NCI-H1436 treated with DMSO at 0.1 percent for 48 hours (cell line): ENCODE results near the gene CENATAC.
"Not testable (repeated sequence)": the region's sequence is repeated elsewhere in the genome, so short reads cannot be mapped to it uniquely, and the experiment has no call there.

Source experiments
- DNase-seq: peaks from one replicate; lab custom pipeline; 2025; lab: John Stamatoyannopoulos, UW

Gene CENATAC, protein sequence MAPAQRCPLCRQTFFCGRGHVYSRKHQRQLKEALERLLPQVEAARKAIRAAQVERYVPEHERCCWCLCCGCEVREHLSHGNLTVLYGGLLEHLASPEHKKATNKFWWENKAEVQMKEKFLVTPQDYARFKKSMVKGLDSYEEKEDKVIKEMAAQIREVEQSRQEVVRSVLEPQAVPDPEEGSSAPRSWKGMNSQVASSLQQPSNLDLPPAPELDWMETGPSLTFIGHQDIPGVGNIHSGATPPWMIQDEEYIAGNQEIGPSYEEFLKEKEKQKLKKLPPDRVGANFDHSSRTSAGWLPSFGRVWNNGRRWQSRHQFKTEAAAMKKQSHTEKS

DNA sequence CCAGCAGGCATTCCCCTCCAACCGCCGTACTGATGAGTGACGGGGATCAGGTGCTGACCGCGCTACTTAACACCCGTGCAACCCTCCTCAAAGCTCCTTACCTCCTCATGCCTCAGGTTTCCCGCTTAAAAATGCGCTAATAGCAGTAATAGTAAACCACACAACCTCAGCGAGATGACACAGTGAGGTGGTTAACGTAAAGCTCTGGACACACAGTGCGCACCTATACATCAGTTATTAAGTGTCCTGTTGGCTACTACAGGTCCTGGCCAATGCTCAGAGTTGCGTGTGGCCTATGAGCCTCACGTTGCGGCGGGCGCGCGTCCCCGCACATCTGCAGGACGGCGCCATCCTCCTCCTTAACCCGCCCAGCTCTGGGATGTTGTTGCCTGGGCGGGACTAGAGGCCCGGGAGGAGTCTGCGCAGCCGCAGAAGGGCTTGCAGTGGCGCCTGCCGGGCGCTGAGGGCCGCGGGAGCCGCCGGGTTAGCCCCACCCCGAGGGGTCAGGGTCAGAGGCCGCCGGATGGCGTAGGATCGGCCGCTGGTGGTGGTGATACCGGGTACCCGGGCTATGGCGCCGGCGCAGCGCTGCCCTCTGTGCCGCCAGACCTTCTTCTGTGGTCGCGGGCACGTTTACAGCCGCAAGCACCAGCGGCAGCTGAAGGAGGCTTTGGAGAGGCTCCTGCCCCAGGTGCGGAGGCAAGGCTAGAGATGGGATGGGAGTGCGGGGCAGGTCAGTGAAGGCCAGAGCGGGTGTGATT, at the start of gene CENATAC:
TSS of gene CENATAC (plus strand) at position 512 of the 761 bp plus-strand sequence. CDS start at position 572, 60 bp downstream.
- DNase-seq = peak; percentile 73

DNA sequence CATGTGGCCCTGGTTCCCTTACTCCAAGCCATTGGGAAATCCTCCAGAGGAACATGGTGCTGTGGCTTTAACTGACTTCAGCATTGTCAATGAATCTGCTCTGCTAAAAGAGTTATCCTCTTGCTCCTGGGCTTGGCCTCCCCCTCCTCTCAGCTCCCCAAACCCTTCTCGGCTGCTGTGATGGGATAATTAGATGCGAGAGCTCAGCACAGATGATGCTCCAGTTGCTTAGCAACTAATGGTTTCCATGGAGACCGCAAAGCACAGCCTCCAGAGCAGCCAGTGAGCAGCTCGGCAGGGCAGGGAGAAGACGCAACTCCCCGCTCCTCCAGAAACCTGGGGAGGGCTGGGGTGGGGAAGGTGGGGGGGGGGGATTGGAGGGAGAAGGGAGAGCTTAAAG, 44.7 kb upstream of the CENATAC start:
- DNase-seq = peak; percentile 73

DNA sequence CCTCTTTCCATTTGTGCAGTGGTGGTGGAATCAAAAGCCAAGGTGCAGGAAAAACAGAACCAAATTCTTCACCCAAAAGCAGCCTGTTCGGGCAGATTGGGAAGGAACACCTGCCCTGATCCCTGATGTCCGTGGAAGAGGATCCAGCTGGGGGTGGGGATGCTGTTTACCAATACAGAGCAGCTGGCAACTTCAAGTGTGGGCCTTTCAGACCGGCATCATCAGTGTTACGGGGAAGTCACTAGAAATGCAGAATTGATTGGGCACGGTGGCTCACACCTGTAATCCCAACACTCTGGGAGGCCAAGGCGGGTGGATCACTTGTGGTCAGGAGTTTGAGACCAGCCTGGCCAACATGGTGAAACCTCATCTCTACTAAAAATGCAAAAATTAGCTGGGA, 44.0 kb upstream of the CENATAC start:
- not testable (repeated sequence) for DNase-seq

DNA sequence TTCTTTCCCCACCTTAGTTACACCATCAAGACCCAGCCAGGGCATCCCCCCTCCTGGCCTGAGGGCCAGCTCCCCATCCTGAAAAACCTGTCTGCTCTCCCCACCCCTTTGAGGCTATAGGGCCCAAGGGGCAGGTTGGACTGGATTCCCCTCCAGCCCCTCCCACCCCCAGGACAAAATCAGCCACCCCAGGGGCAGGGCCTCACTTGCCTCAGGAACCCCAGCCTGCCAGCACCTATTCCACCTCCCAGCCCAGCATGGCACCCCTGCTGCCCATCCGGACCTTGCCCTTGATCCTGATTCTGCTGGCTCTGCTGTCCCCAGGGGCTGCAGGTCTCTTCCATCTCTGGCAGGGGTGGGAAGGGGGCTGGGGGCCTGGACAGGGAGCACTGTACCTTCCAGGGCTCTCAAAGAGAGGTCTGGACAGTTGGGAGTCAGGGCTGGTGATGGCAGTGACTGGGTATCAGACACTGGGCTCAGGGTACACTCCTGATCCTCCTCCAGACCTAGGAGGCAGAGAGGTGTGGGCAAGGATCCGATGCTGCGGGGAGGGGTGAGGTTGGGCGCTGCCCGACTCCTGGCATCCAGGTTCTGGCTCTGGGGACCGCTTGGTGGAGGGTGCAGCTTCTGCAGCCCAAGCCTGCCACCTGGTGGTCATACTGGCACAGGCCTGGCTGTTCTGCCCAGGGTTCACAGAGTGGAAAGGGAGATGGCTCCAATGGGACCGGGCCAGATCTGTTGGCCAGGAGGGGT, 41.7 kb upstream of the CENATAC start, which contains the start of gene UPK2:
TSS of gene UPK2 (plus strand) at position 205 of the 753 bp plus-strand sequence. CDS start at position 258, 53 bp downstream.
- no peak for DNase-seq

DNA sequence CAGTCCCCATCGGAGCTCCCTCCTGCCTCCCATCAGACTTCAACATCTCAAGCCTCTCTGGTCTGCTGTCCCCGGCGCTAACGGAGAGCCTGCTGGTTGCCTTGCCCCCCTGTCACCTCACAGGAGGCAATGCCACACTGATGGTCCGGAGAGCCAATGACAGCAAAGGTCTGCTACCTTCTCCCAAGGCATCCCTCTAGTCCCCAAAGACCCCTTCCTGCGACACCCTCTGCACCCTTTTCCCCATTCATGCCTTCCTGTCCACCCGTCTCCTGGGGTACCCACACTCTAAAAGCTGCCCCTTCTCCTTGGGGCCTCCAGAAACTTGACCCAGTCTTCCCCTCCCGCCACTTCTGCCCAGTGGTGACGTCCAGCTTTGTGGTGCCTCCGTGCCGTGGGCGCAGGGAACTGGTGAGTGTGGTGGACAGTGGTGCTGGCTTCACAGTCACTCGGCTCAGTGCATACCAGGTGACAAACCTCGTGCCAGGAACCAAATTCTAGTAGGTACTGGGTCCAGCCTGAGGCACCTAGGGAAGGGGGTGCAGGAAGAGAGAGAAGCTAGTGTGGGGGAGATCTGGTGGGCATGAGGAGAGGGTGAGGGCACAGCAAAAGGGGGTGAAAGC, 41.0 kb upstream of the CENATAC start:
- no peak for DNase-seq

DNA sequence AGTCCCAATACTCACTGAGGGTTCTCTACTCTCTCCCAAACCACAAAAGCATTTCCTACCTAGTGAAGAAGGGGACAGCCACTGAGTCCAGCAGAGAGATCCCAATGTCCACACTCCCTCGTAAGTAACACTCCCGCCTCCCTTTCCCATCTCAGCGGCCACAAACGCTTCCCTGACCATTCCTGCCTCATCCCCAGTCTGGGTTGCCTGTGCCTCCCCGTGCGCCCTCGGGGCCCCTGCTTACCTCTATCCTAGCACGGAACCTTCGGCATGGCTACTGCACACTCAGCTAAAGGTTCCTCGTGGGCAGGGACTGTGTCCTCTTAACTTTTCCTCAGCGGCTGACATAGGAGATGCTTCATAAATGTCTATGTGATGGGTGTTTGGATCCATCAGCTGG, 40.4 kb upstream of the CENATAC start:
- no peak for DNase-seq

DNA sequence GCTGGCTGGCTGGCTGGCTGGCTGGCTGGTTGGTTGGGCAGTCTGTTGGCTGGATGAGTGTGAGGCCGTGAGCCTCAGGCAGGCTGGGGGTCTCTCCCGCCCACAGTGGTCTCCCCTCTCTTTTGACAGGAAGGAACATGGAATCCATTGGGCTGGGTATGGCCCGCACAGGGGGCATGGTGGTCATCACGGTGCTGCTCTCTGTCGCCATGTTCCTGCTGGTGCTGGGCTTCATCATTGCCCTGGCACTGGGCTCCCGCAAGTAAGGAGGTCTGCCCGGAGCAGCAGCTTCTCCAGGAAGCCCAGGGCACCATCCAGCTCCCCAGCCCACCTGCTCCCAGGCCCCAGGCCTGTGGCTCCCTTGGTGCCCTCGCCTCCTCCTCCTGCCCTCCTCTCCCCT, 40.0 kb upstream of the CENATAC start:
- no peak for DNase-seq

DNA sequence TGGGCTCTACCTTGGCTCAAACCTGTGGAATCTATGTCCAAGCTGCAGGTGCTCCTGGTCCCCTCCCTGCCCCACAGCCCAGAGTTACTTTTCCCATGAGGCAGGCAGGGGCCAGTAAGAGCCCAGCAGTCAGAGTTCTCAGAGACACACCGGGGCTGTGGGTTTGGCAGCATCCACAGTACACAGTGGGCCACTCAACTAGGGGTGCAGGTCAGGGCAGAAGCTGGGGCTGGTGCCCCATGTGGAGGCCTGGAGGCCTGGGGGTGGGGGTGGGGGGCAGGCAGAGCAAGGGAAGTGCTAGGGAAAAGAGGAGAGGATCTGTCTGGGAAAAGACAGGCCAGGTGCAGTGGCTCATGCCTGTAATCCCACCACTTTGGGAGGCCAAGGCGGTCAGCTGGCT, 39.4 kb upstream of the CENATAC start:
- no peak for DNase-seq

DNA sequence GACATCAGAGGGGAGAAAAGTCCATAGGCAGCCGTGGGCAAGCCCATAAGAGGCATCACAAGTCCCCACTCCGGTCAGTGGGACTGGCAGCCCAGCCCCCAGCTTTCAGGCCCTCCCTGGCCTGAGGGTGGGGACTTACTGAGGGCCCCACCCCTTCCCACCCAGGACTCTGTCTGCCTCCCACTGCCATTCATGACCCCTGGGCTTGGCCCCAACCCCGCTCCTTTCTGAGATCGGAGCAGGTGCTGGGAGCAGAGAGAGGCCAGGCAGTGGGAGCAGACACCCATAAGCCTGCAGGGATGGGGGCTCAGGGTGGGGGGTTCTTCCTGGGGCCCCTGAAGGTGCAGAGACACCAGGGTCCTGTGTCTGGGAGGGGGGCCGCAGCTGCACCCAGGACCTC, 36.7 kb upstream of the CENATAC start:
- no peak for DNase-seq

DNA sequence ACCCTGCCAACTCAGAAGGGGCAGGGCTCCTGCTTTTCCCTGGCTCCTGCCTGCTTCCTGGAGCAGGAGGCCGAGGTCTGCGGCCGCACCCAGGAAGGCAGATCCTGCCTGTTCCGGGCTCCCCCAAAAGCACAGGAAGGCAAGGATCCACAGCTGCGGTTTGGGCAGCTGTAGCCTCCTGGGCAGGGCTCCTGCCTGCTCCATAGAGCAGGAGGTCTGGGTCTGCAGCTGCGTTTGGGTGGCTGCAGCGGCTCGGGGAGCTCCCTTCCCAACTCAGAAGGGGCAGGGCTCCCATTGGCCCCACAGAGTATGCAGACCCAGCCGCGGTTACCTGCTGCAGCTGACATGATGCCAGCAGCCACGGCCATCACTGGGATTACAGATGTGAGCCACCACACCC, 36.3 kb upstream of the CENATAC start:
- no peak for DNase-seq

DNA sequence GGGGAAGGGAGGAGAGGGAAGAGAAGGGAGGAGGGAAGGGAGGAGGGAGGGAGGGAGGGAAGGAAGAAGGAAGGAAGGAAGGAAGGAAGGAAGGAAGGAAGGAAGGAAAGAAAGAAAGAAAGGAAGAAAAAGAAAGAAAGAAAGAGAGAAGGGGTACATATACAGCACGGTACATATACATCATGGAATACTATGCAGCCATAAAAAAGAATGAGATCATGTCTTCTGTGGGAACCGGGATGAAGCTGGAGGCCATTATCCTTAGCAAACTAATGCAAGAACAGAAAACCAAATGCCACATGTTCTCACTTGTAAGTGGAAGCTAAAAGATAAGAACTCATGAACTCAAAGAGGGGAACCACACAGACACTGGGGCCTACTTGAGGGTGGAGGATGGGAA, 28.4 kb upstream of the CENATAC start:
- DNase-seq = not testable (repeated sequence)

DNA sequence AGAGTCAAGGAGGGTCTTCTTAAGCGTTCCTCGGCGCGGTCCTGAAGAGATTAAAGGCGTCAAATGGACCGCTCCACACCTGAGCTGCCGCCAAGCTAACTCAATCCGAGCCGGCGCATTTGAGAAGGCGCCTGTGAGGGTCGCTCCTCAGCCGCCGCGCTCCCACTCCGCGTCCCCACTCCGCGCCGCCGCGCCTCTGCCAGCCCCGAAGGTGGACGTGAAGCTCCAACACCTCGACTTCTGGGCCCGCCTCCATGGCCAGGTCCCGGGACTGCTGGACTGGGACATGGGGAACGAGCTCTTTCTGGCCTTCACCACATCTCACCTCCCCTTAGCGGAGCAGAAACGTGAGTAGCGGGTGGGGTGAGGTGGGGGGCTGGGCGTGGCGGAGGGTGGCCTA, 26.3 kb upstream of the CENATAC start, which contains the start of gene FOXR1:
TSS of gene FOXR1 (plus strand) at position 116 of the 400 bp plus-strand sequence. CDS start at position 287, 171 bp downstream.
- DNase-seq = no peak

DNA sequence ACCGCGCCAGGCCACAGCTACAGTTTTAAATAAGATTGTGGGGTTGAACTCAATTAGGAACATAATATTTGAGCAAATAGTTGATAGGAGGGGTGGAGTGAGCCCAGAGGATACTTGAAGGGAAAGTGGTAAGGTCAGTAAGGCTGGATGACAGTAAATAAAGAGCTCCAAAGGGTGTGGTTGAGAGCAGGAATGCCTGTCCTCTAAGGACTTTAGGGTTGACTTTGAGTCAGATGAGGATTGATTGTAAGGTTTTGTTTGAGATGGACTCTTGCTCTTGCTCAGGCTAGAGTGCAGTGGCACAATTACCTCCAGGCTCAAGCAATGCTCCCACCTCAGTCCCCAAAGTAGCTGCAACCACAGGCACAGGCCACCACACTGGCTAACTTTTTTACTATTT, 24.0 kb upstream of the CENATAC start:
- DNase-seq = no peak

DNA sequence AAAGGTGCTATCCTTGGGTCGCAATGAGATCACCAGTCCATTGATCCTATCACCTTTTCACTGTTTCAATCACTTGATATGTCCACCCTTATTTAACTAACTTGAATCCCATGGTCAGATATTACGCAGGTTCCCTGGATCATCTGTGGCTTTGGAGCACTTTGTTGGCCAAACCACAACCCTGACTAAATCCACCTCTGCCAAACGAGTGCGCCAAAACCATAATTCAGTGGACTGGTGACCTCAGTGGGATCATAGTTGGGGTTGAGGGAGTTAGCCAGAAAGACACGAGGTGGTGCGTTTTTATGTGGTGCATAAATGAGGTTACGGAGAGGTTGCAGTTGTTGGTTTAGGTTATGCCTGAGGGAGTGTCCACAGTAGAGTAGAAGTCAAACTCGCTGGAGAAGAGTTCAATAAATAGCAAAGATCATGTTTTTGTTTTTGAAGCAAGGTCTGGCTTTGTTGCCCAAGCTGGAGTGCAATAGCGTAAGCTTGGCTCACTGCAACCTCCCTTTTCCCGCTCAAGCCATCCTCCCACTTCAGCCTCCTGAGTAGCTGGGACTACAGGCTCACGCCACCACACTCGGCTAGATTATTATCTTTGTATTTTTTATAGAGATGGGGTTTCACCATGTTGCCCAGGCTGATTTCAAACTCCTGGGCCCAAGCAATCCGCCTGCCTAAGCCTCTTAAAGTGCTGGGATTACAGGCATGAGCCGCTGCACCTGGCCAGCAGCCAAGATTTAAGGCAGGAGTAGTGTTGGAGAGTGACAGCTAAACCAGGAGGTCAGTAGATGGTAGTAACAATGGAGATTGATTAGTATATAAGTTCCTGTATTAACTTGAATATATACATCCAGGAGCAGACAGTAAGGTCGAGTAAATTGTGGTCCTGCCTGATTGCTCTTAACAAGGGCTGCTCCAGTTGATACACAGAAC, 21.9 kb upstream of the CENATAC start:
- no peak for DNase-seq

DNA sequence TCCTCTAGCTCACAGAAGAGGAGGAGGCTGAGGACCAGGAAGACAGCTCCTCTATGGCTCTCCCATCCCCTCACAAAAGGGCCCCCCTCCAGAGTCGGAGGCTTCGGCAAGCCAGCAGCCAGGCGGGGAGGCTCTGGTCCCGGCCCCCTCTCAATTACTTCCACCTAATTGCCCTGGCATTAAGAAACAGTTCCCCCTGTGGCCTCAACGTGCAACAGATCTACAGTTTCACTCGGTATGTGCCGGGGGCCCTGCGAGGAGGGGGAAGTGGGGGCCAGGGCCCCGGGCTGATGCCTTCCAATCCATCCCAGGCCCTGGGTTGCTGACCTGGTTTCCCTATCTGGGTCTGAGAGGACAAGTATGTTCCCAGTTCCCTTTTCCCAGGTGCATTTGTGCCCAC, 18.5 kb upstream of the CENATAC start:
- DNase-seq = no peak

DNA sequence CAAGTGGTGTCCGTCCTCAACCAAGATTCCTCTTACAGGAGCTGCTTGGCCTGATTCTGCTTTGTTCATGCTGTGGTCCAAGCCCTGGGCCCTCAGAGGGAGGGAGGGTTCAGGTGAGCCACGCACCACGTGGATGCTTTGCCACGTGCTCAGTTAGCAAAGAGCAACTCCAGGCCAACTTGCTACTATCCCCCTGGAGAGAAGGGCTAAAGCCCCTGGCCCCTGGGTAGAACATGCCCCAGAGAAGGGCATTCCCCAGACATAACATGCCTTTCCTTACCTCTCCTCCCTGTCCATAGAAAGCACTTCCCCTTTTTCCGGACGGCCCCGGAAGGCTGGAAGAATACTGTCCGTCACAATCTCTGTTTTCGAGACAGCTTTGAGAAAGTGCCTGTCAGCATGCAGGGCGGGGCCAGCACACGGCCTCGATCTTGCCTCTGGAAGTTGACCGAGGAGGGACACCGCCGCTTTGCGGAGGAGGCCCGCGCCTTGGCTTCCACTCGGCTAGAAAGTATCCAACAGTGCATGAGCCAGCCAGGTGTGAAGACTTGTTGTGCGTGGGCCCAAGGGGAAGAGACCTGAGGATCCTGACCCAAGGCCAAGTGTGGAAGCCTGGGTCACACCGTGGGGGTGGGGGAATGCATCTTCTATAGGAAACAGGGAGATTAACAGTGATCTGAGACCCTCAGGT, 17.6 kb upstream of the CENATAC start:
- DNase-seq = no peak

DNA sequence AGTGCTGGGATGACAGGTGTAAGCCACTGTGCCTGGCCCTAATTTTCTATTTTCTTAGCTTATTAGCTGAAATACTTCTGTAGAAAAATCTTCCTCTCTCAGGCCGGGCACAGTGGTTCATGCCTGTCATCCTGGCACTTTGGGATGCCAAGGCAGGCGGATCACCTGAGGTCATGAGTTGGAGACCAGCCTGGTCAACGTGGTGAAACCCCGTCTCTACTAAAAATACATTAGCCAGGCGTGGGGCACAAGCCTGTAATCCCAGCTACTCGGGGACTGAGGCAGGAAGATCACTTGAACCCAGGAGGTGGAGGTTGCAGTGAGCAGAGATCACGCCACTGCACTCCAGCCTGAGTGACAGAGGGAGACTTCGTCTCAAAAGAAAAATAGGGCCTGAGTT, 13.6 kb upstream of the CENATAC start:
- DNase-seq = not testable (repeated sequence)

DNA sequence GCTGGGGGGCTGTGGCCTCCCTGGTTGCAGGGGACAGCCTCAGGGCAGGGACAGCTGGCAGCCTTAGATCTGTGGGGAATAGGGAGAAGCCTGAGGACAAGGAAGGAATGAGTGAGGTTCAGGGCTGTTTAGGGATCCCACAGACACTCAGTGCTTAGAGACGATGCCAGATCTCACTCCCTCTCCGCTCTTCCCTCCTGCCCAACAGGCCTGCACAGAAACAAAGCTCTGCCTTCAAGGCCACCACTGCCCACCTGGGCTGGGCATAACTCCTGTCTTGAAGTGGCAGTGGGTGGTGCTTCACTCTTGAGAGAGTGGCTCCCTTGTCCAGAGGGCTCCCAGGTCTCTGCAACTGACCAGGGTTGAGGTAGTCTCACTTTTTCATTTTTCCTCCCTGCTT, 13.1 kb upstream of the CENATAC start:
- DNase-seq = no peak

DNA sequence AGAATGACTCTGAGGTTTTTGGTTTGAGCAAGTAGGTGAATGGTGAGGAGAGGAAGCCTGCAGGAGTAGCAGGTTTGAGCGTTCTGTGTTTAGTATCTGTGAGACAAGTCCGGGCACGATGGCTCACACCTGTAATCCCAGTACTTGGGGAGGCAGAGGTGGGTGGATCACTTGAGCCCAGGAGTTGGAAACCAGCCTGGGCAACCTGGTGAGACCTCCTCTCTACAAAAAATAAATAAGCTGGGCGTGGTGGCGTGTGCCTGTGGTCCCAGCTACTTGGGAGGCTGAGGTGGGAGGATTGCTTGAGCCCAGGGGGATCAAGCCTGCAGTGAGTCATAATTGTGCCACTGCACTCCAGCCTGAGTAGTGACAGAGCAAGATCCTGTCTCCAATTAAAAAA, 9.7 kb upstream of the CENATAC start:
- no peak for DNase-seq

DNA sequence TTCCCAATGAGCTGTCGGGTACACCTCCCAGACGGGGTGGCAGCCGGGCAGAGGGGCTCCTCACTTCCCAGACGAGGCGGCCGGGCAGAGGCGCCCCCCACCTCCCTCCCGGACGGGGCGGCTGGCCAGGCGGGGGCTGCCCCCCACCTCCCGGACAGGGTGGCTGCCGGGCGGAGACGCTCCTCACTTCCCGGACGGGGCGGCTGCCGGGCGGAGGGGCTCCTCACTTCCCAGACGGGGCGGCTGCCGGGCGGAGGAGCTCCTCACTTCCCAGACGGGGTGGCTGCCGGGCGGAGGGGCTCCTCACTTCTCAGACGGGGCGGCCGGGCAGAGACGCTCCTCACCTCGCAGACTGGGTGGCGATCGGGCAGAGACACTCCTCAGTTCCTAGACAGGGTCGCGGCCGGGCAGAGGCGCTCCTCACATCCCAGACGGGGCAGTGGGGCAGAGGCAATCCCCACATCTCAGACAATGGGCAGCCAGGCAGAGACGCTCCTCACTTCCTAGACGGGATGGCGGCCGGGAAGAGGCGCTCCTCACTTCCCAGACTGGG, 6.4 kb upstream of the CENATAC start:
- DNase-seq = not testable (repeated sequence)
